K562 (cell line): ENCODE results near the gene OOSP1. TPM values are rescaled to one million over a fixed set of nuclear protein-coding genes. Genes with fewer than 3 reads are reported as not detected.

Experiments used
- CXXC5 ChIP-seq: fragments of 250-450 bp; sonication (Bioruptor Pico); IDR thresholded peaks from 2 replicates; pipeline ENCODE4 v1.8.0; 2022; ENCODE audit warnings: inconsistent platforms, mild to moderate bottlenecking, moderate library complexity
- DPF2 ChIP-seq: fragments of 450-650 bp; IDR thresholded peaks from 2 replicates; pipeline ENCODE4 v1.6.1; 2016
- FOSL1 ChIP-seq: fragments of 200-800 bp; sonication (Bioruptor generic); conservative IDR thresholded peaks from 2 replicates; pipeline ENCODE4 v1.6.1; 2016; ENCODE audit warnings: missing genetic modification characterization, missing compliant biosample characterization
- FOXK1 ChIP-seq: sonication (generic); formaldehyde crosslinking; IDR thresholded peaks from 2 replicates; pipeline ENCODE4 v1.8.0; 2022; ENCODE audit warnings: missing genetic modification reagents, mild to moderate bottlenecking, borderline replicate concordance
- JUN ChIP-seq, 2 experiments: sonication (generic) in 1 of 2; formaldehyde crosslinking in 1 of 2; IDR thresholded peaks; 2 replicates each; pipeline versions ENCODE4 v1.6.1 to v1.8.0; 2012 to 2022; ENCODE audit warnings: borderline replicate concordance in 2 of 2, mild to moderate bottlenecking in 2 of 2, improper control_type of control experiment in 1 of 2, low read depth in 1 of 2, low read length in 1 of 2, missing genetic modification reagents in 1 of 2
- JUNB ChIP-seq: fragments of 450-650 bp; formaldehyde crosslinking; conservative IDR thresholded peaks from 2 replicates; pipeline ENCODE4 v1.4.0; 2020; ENCODE audit warnings: mild to moderate bottlenecking
- JUND ChIP-seq, 2 experiments: IDR thresholded peaks; 2 replicates in 1 of 2; 3 replicates in 1 of 2; pipeline ENCODE4 v1.6.1; 2011; ENCODE audit warnings: borderline replicate concordance in 2 of 2, low read depth in 2 of 2, low read length in 2 of 2, improper control_type of control experiment in 1 of 2, missing biosample characterization in 1 of 2, missing genetic modification characterization in 1 of 2, missing genetic modification reagents in 1 of 2
- MEF2A ChIP-seq: IDR thresholded peaks from 2 replicates; pipeline ENCODE4 v1.6.1; 2011; ENCODE audit warnings: low read depth, mild to moderate bottlenecking, low read length, moderate library complexity; ENCODE audit not compliant: control insufficient read depth
- NFATC3 ChIP-seq: fragments of 450-650 bp; IDR thresholded peaks from 2 replicates; pipeline ENCODE4 v1.6.1; 2017; ENCODE audit warnings: mild to moderate bottlenecking
- POLR2AphosphoS5 ChIP-seq: IDR thresholded peaks from 2 replicates; pipeline ENCODE4 v1.6.1; 2011; ENCODE audit warnings: mild to moderate bottlenecking, low read depth, low read length, moderate library complexity; ENCODE audit not compliant: control insufficient read depth, insufficient read depth
- RBFOX2 ChIP-seq: fragments of 200-400 bp; formaldehyde crosslinking; IDR thresholded peaks from 2 replicates; pipeline ENCODE4 v1.6.1; 2017; ENCODE audit warnings: low read depth, mild to moderate bottlenecking, low read length, moderate library complexity
- RNF2 ChIP-seq: sonication (generic); IDR thresholded peaks from 2 replicates; pipeline ENCODE4 v1.6.1; 2016
- SPI1 ChIP-seq: IDR thresholded peaks from 2 replicates; pipeline ENCODE4 v1.6.1; 2011; ENCODE audit warnings: low read depth, low read length, control low read depth, borderline replicate concordance
- STAG1 ChIP-seq: sonication (generic); formaldehyde crosslinking; IDR thresholded peaks from 2 replicates; pipeline ENCODE4 v1.5.0; 2020; ENCODE audit warnings: missing genetic modification reagents, borderline replicate concordance
- TEAD1 ChIP-seq, 2 experiments: fragments of 450-650 bp in 1 of 2; sonication (generic) in 1 of 2; formaldehyde crosslinking; IDR thresholded peaks; 2 replicates each; pipeline versions ENCODE4 v1.4.0 to v1.8.0; 2020 to 2022; ENCODE audit warnings: mild to moderate bottlenecking in 2 of 2, missing genetic modification reagents in 1 of 2
- TEAD4 ChIP-seq, 2 experiments: sonication (generic) in 1 of 2; formaldehyde crosslinking in 1 of 2; IDR thresholded peaks; 2 replicates each; pipeline versions ENCODE4 v1.6.1 to v1.8.0; 2012 to 2022; ENCODE audit warnings: borderline replicate concordance in 1 of 2, inconsistent platforms in 1 of 2, low read length in 1 of 2, mild to moderate bottlenecking in 1 of 2, missing genetic modification reagents in 1 of 2
- TFAM ChIP-seq: fragments of 250-450 bp; sonication (Bioruptor Pico); conservative IDR thresholded peaks from 2 replicates; pipeline ENCODE4 v1.5.0; 2021; ENCODE audit warnings: mild to moderate bottlenecking, moderate library complexity
- THAP7 ChIP-seq: fragments of 250-450 bp; sonication (Bioruptor Pico); IDR thresholded peaks from 2 replicates; pipeline ENCODE4 v1.5.0; 2021
- TRIM24 ChIP-seq, 2 experiments: fragments of 450-650 bp; IDR thresholded peaks; 2 replicates each; pipeline ENCODE4 v1.6.1; 2016
- ZBTB49 ChIP-seq: sonication (generic); formaldehyde crosslinking; IDR thresholded peaks from 2 replicates; pipeline ENCODE4 v1.8.0; 2022; ENCODE audit warnings: missing genetic modification reagents, mild to moderate bottlenecking, borderline replicate concordance
- ZC3H11A ChIP-seq: IDR thresholded peaks from 2 replicates; pipeline ENCODE4 v1.6.1; 2012; ENCODE audit warnings: low read depth, low read length, improper control_type of control experiment
- ZNF316 ChIP-seq: fragments of 450-650 bp; IDR thresholded peaks from 2 replicates; pipeline ENCODE4 v1.6.1; 2016
- ZNF408 ChIP-seq: fragments of 250-450 bp; sonication (Bioruptor Pico); IDR thresholded peaks from 2 replicates; pipeline ENCODE4 v1.4.0; 2020; ENCODE audit warnings: low read depth, mild to moderate bottlenecking, moderate library complexity
- ZNF695 ChIP-seq: fragments of 450-650 bp; formaldehyde crosslinking; IDR thresholded peaks from 2 replicates; pipeline ENCODE4 v1.4.0; 2020; ENCODE audit warnings: mild to moderate bottlenecking, moderate library complexity
- ZNF766 ChIP-seq: fragments of 200-800 bp; sonication (Bioruptor generic); conservative IDR thresholded peaks from 2 replicates; pipeline ENCODE4 v1.6.1; 2016; ENCODE audit warnings: missing genetic modification characterization, missing compliant biosample characterization
- polyA plus RNA-seq, 8 experiments: library from polyadenylated mRNA; depleted of rRNA in 4 of 8; stranded (reverse) in 5 of 8; unstranded in 3 of 8; fragments of >200 nt; fragmentation: Nextera tagmentation in 2 of 8; fragmentation: Illumina TruSeq in 1 of 8; extraction: Ambion mirVana in 2 of 8; extraction: Trizol in 1 of 8; gene quantifications; 2 replicates each; pipeline versions ENCODE4 v1.2.1 to v1.2.3, GENCODE V29; 2011 to 2014; ENCODE audit warnings: inconsistent platforms in 1 of 8, missing spikeins in 1 of 8
- total RNA-seq, 7 experiments: library from RNA; depleted of rRNA in 6 of 7; stranded (reverse); fragments of >200 nt in 6 of 7; fragmentation: Illumina TruSeq in 2 of 7; extraction: Trizol in 2 of 7; gene quantifications; 2 replicates each; pipeline versions ENCODE4 v1.2.1 to v1.2.3, GENCODE V29; 2011 to 2021; ENCODE audit warnings: low replicate concordance in 1 of 7

OOSP1 gene
- total and polyA plus RNA-seq, 9 of the 15 experiments (the other 6 are each of a cell fraction or from before 2014, with no cell fraction given), result 0.14 to 3.0 (median 0.61) TPM

GRCh38 chr11:59957094-59957493 is 18.9 kb downstream of the OOSP1 start (continued):
- no peak for TF ChIP-seq ZNF408 (CRISPR knock-in tag)
- no peak for TF ChIP-seq DPF2
- no peak for TF ChIP-seq THAP7
- peak; percentile 73; the same call in 1 of the 2 replicates for TF ChIP-seq JUND (IDR thresholded peaks at IDR 0.05; ENCODE audit: borderline replicate concordance, low read depth, low read length)
- TF ChIP-seq JUND (tag; IDR thresholded peaks at IDR 0.05; ENCODE audit: borderline replicate concordance, low read depth, low read length), result peak; percentile 78; the same call in 2 of the 3 replicates
- TF ChIP-seq JUN (IDR thresholded peaks at IDR 0.05; ENCODE audit: borderline replicate concordance, low read depth, low read length), result peak; percentile 36; the same call in 1 of the 2 replicates
- TF ChIP-seq JUN (CRISPR knock-in tag; IDR thresholded peaks at IDR 0.05; ENCODE audit: borderline replicate concordance), result no peak
- no peak for TF ChIP-seq NFATC3
- TF ChIP-seq STAG1 (CRISPR knock-in tag), result no peak
- peak; percentile 36; the same call in 1 of the 2 replicates for TF ChIP-seq TEAD4 (IDR thresholded peaks at IDR 0.05; ENCODE audit: low read length)
- TF ChIP-seq TEAD4 (CRISPR knock-in tag; IDR thresholded peaks at IDR 0.05; ENCODE audit: borderline replicate concordance), result no peak
- TF ChIP-seq RBFOX2, result no peak
- TF ChIP-seq ZNF695, result no peak
- TF ChIP-seq FOXK1 (CRISPR knock-in tag), result no peak
- peak; percentile 34 for TF ChIP-seq ZNF316
- TF ChIP-seq MEF2A, result peak; percentile 59; the same call in 1 of the 2 replicates
- TF ChIP-seq RNF2, result no peak
- no peak for TF ChIP-seq TFAM (CRISPR knock-in tag)
- TF ChIP-seq TRIM24 (IDR thresholded peaks at IDR 0.05), result peak in 1 of 2 experiments; percentile 45; a peak in 1 of 4 replicates
- no peak for TF ChIP-seq ZBTB49 (CRISPR knock-in tag)
- no peak for TF ChIP-seq POLR2AphosphoS5
- 0 out of 2 replicates have a peak, but pooled peaks have one; percentile 11 for TF ChIP-seq CXXC5 (CRISPR knock-in tag)
- TF ChIP-seq JUNB, result no peak
- no peak for TF ChIP-seq ZNF766 (CRISPR knock-in tag)
- TF ChIP-seq ZC3H11A, result no peak
- TF ChIP-seq FOSL1 (tag), result peak; percentile 90
- TF ChIP-seq SPI1, result no peak
- no peak for TF ChIP-seq TEAD1 (CRISPR knock-in tag; IDR thresholded peaks at IDR 0.05)
